HCT116 (cell line): ENCODE measurements around the gene EMILIN2. TPM values are rescaled to one million over a fixed set of nuclear protein-coding genes. Genes with fewer than 3 reads are reported as not detected.

Source experiments
- ATAC-seq: fragments of 200-7000 bp; cut with Tn5 transposase; 2 replicates; pipeline ENCODE4 v1.9.1; 2020; ENCODE audit warnings: mild to moderate bottlenecking, moderate library complexity
- BruUV-seq: library from RNA; stranded (reverse); fragments of 400-500 nt; replicated peaks from 2 replicates; lab custom pipeline; 2021; lab: Mats Ljungman, UMichigan
- CTCF ChIA-PET: fragments of 300-600 bp; sonication (Branson Sonifier 250); formaldehyde crosslinking; loops from one replicate; lab custom pipeline; 2021; ENCODE audit warnings: antibody characterized with exemption; lab: Charles Lee
- POLR2A ChIA-PET: fragments of 300-600, 350-600 bp; sonication (Branson Sonifier 250); formaldehyde crosslinking; loops from one replicate; lab custom pipeline; 2021; ENCODE audit warnings: antibody characterized with exemption; lab: Charles Lee
- RAD21 ChIA-PET, 2 experiments: fragments of 300-600 bp; sonication (Branson Sonifier 250); formaldehyde crosslinking; loops; one replicate each; lab custom pipeline; 2023; ENCODE audit warnings: low total read pairs in 2 of 2; ENCODE audit not compliant: uncharacterized antibody in 2 of 2, unreplicated experiment in 2 of 2, low non-redundant PET in 1 of 2; lab: Charles Lee
- DNase-seq: peaks from one replicate; pipeline ENCODE4 v3.0.0-alpha.2; 2010; ENCODE audit warnings: low read depth, low spot score
- H2AFZ ChIP-seq: fragments of 200-600 bp; shearing (Covaris generic), sonication (generic); 2 replicates; pipeline ENCODE4 v1.6.1; 2017; ENCODE audit warnings: low read depth, mixed run types, mixed read lengths, antibody characterized with exemption, low read length; ENCODE audit not compliant: poor library complexity, severe bottlenecking
- H3K27ac ChIP-seq: 2 replicates; pipeline ENCODE4 v1.5.1; 2012; ENCODE audit warnings: low read depth, low read length
- H3K27me3 ChIP-seq: fragments of 200-600 bp; sonication (generic); 2 replicates; pipeline ENCODE4 v1.6.1; 2016; ENCODE audit warnings: mixed run types, low read length, mixed read lengths; ENCODE audit not compliant: insufficient read depth
- H3K36me3 ChIP-seq, 2 experiments: fragments of 200-500 bp in 1 of 2; fragments of 200-600 bp in 1 of 2; sonication (Bioruptor generic) in 1 of 2; sonication (generic) in 1 of 2; 2 replicates each; pipeline versions ENCODE4 v1.5.1 to v1.6.1; 2014 to 2016; ENCODE audit warnings: low read length in 2 of 2, inconsistent platforms in 1 of 2, mixed read lengths in 1 of 2, mixed run types in 1 of 2; ENCODE audit not compliant: insufficient read depth in 2 of 2, control insufficient read depth in 1 of 2
- H3K4me1 ChIP-seq, 2 experiments: fragments of 200-600 bp in 1 of 2; sonication (generic) in 1 of 2; 2 replicates each; pipeline versions ENCODE4 v1.5.1 to v1.6.1; 2012 to 2017; ENCODE audit warnings: low read length in 2 of 2, inconsistent platforms in 1 of 2, mild to moderate bottlenecking in 1 of 2, mixed read lengths in 1 of 2, mixed run types in 1 of 2, moderate library complexity in 1 of 2; ENCODE audit not compliant: insufficient read depth in 2 of 2, control insufficient read depth in 1 of 2
- H3K4me2 ChIP-seq: fragments of 200-600 bp; sonication (generic); 2 replicates; pipeline ENCODE4 v1.6.1; 2017; ENCODE audit warnings: mixed run types, low read length, mixed read lengths
- H3K4me3 ChIP-seq, 2 experiments: fragments of 200-600 bp in 1 of 2; sonication (generic) in 1 of 2; replicated peaks in 1 of 2; 2 replicates each; pipeline ENCODE4 v1.5.1; 2011 to 2016; ENCODE audit warnings: low read length in 2 of 2, control low read depth in 1 of 2, low read depth in 1 of 2, mild to moderate bottlenecking in 1 of 2, mixed read lengths in 1 of 2, mixed run types in 1 of 2
- H3K79me2 ChIP-seq: fragments of 200-600 bp; sonication (generic); 2 replicates; pipeline ENCODE4 v1.6.1; 2017; ENCODE audit warnings: mild to moderate bottlenecking, mixed run types, low read length, moderate library complexity, mixed read lengths; ENCODE audit not compliant: insufficient read depth
- H3K9ac ChIP-seq: fragments of 200-600 bp; sonication (generic); 2 replicates; pipeline ENCODE4 v1.6.1; 2016; ENCODE audit warnings: low read length, mixed read lengths
- H3K9me2 ChIP-seq: fragments of 200-600 bp; sonication (generic), shearing (Covaris generic); 2 replicates; pipeline ENCODE4 v1.6.1; 2017; ENCODE audit warnings: mixed run types, mild to moderate bottlenecking, moderate library complexity; ENCODE audit not compliant: insufficient read depth
- H3K9me3 ChIP-seq, 2 experiments: fragments of 200-500 bp in 1 of 2; fragments of 200-600 bp in 1 of 2; sonication (Bioruptor generic) in 1 of 2; sonication (generic) in 1 of 2; 2 replicates each; pipeline ENCODE4 v1.6.1; 2014 to 2017; ENCODE audit warnings: low read length in 2 of 2, mixed read lengths in 2 of 2, inconsistent platforms in 1 of 2, low read depth in 1 of 2, mild to moderate bottlenecking in 1 of 2, mixed run types in 1 of 2, moderate library complexity in 1 of 2; ENCODE audit not compliant: control insufficient read depth in 1 of 2, insufficient read depth in 1 of 2
- H4K20me1 ChIP-seq: fragments of 200-600 bp; sonication (generic), shearing (Covaris generic); 2 replicates; pipeline ENCODE4 v1.6.1; 2017; ENCODE audit warnings: mixed run types, mild to moderate bottlenecking, moderate library complexity; ENCODE audit not compliant: insufficient read depth
- CBX3 ChIP-seq: IDR thresholded peaks from 2 replicates; pipeline ENCODE4 v1.6.1; 2012; ENCODE audit warnings: low read depth
- CEBPB ChIP-seq: IDR thresholded peaks from 2 replicates; pipeline ENCODE4 v1.6.1; 2012; ENCODE audit warnings: low read depth
- ELF1 ChIP-seq: IDR thresholded peaks from 2 replicates; pipeline ENCODE4 v1.6.1; 2012; ENCODE audit warnings: low read depth, borderline replicate concordance
- EZH2 ChIP-seq: fragments of 200-600 bp; sonication (generic); IDR thresholded peaks from 2 replicates; pipeline ENCODE4 v1.6.1; 2017; ENCODE audit warnings: antibody characterized with exemption, mixed run types
- FOSL1 ChIP-seq: IDR thresholded peaks from 2 replicates; pipeline ENCODE4 v1.6.1; 2012; ENCODE audit warnings: low read depth
- JUND ChIP-seq: IDR thresholded peaks from 2 replicates; pipeline ENCODE4 v1.6.1; 2012
- POLR2AphosphoS5 ChIP-seq: IDR thresholded peaks from 2 replicates; pipeline ENCODE4 v1.6.1; 2011; ENCODE audit warnings: mild to moderate bottlenecking, low read depth, low read length, moderate library complexity
- RAD21 ChIP-seq: IDR thresholded peaks from 2 replicates; pipeline ENCODE4 v1.6.1; 2012; ENCODE audit warnings: low read depth, mild to moderate bottlenecking
- SIN3A ChIP-seq: IDR thresholded peaks from 2 replicates; pipeline ENCODE4 v1.6.1; 2012; ENCODE audit warnings: low read depth
- SP1 ChIP-seq: IDR thresholded peaks from 2 replicates; pipeline ENCODE4 v1.6.1; 2012; ENCODE audit warnings: low read depth
- TCF7L2 ChIP-seq: IDR thresholded peaks from 2 replicates; pipeline ENCODE4 v1.7.0; 2011; ENCODE audit warnings: borderline replicate concordance, inconsistent platforms; ENCODE audit not compliant: insufficient read depth, insufficient read length; ENCODE audit errors: extremely low read depth
- ZBTB33 ChIP-seq: IDR thresholded peaks from 2 replicates; pipeline ENCODE4 v1.6.1; 2011; ENCODE audit warnings: mild to moderate bottlenecking, low read length, moderate library complexity; ENCODE audit not compliant: insufficient replicate concordance; ENCODE audit errors: extremely low read depth
- ZFX ChIP-seq: fragments of 450-650 bp; IDR thresholded peaks from 2 replicates; pipeline ENCODE4 v1.6.1; 2017
- intact Hi-C: fragments of 100-400 bp; cut with micrococcal nuclease; formaldehyde crosslinking; loops from 2 replicates; pipeline ENCODE4 v1.10.0; 2022
- total RNA-seq: library from RNA; stranded (reverse); gene quantifications from one replicate; pipeline ENCODE4 v1.2.1, GENCODE V29; 2021; ENCODE audit not compliant: unreplicated experiment
- TF ChIP-seq, protein P1 (sequence below): IDR thresholded peaks from 2 replicates; pipeline ENCODE4 v1.6.1; 2012; ENCODE audit warnings: low read depth
- TF ChIP-seq, protein P2 (sequence below): IDR thresholded peaks from 2 replicates; pipeline ENCODE4 v1.6.1; 2012

The EMILIN2 gene
- total RNA-seq, 1 experiment from 2014 or later = 23.4 TPM

GRCh38 chr18:2963048-2963447 lies 116.2 kb downstream of the EMILIN2 start:
- no peak overlapping the region for H3K27ac ChIP-seq
- ChIA-PET POLR2A (no interaction called here), RAD21 (no interaction called here), CTCF (interaction anchor here (1.4 kb wide), 1 partner anchor 15 kb away, joined by 3 read pairs; no protein-coding TSS in a partner anchor)
- no peaks in the 10 kb centered on the region for H3K36me3 ChIP-seq
- TF ChIP-seq, protein P1, sequence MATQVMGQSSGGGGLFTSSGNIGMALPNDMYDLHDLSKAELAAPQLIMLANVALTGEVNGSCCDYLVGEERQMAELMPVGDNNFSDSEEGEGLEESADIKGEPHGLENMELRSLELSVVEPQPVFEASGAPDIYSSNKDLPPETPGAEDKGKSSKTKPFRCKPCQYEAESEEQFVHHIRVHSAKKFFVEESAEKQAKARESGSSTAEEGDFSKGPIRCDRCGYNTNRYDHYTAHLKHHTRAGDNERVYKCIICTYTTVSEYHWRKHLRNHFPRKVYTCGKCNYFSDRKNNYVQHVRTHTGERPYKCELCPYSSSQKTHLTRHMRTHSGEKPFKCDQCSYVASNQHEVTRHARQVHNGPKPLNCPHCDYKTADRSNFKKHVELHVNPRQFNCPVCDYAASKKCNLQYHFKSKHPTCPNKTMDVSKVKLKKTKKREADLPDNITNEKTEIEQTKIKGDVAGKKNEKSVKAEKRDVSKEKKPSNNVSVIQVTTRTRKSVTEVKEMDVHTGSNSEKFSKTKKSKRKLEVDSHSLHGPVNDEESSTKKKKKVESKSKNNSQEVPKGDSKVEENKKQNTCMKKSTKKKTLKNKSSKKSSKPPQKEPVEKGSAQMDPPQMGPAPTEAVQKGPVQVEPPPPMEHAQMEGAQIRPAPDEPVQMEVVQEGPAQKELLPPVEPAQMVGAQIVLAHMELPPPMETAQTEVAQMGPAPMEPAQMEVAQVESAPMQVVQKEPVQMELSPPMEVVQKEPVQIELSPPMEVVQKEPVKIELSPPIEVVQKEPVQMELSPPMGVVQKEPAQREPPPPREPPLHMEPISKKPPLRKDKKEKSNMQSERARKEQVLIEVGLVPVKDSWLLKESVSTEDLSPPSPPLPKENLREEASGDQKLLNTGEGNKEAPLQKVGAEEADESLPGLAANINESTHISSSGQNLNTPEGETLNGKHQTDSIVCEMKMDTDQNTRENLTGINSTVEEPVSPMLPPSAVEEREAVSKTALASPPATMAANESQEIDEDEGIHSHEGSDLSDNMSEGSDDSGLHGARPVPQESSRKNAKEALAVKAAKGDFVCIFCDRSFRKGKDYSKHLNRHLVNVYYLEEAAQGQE = no peak
- TF ChIP-seq ZFX (no peak), CBX3 (no peak), RAD21 (no peak), EZH2 (no peak), ELF1 (no peak), SP1 (no peak), POLR2AphosphoS5 (no peak), CEBPB (no peak), ZBTB33 (no peak), JUND (no peak), FOSL1 (no peak), SIN3A (no peak), TCF7L2 (no peak)
- TF ChIP-seq, protein P2, sequence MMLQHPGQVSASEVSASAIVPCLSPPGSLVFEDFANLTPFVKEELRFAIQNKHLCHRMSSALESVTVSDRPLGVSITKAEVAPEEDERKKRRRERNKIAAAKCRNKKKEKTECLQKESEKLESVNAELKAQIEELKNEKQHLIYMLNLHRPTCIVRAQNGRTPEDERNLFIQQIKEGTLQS = no peak
- H3K4me2 ChIP-seq = no peak overlapping the region
- no peaks in the 10 kb centered on the region for H3K4me1 ChIP-seq
- H2AFZ ChIP-seq = no peak overlapping the region
- intact Hi-C loops = no loop called here
- no peaks in the 10 kb centered on the region for H3K27me3 ChIP-seq
- no TSS peak for BruUV-seq
- no peaks in the 10 kb centered on the region for H3K79me2 ChIP-seq
- no peak overlapping the region for H3K9ac ChIP-seq
- H3K9me3 ChIP-seq = no peaks in the 10 kb centered on the region
- no peaks in the 10 kb centered on the region for H4K20me1 ChIP-seq
- ATAC-seq (no peak), DNase-seq (no peak)
- no peak overlapping the region for H3K4me3 ChIP-seq
- H3K9me2 ChIP-seq = no peaks in the 10 kb centered on the region
